HepG2 (cell line): ENCODE data around the gene LITAFD. TPM values are rescaled to one million over a fixed set of nuclear protein-coding genes. Genes with fewer than 3 reads are reported as not detected.
A peak's percentile ranks its signal among the peaks of the same experiment; 100 is the strongest.

ENCODE experiments used
- HBP1 ChIP-seq: IDR thresholded peaks from 2 replicates; pipeline ENCODE4 v1.6.1; 2016; ENCODE audit warnings: low read depth, control low read depth
- IRF2 ChIP-seq: IDR thresholded peaks from 2 replicates; pipeline ENCODE4 v1.6.1; 2018; ENCODE audit warnings: missing genetic modification reagents, missing compliant biosample characterization
- JUNB ChIP-seq: sonication (generic); formaldehyde crosslinking; IDR thresholded peaks from 2 replicates; pipeline ENCODE4 v1.8.0; 2022; ENCODE audit warnings: missing genetic modification reagents, mild to moderate bottlenecking, borderline replicate concordance
- MYC ChIP-seq: sonication (generic); formaldehyde crosslinking; IDR thresholded peaks from 2 replicates; pipeline ENCODE4 v1.9.0; 2021; ENCODE audit warnings: missing genetic modification reagents, borderline replicate concordance
- NCOA1 ChIP-seq: sonication (generic); formaldehyde crosslinking; IDR thresholded peaks from 2 replicates; pipeline ENCODE4 v1.9.0; 2021; ENCODE audit warnings: missing genetic modification reagents
- NR2C2 ChIP-seq: sonication (generic); formaldehyde crosslinking; IDR thresholded peaks from 2 replicates; pipeline ENCODE4 v1.4.0; 2020; ENCODE audit warnings: missing genetic modification reagents, mild to moderate bottlenecking, moderate library complexity, borderline replicate concordance
- PAX8 ChIP-seq: sonication (generic); formaldehyde crosslinking; IDR thresholded peaks from 2 replicates; pipeline ENCODE4 v1.8.0; 2022; ENCODE audit warnings: mild to moderate bottlenecking, missing genetic modification reagents, borderline replicate concordance
- PHF20 ChIP-seq: sonication (generic); formaldehyde crosslinking; IDR thresholded peaks from 2 replicates; pipeline ENCODE4 v1.5.0; 2020; ENCODE audit warnings: mild to moderate bottlenecking, missing genetic modification reagents
- SAFB2 ChIP-seq: sonication (generic); formaldehyde crosslinking; IDR thresholded peaks from 2 replicates; pipeline ENCODE4 v1.5.1; 2020; ENCODE audit warnings: missing genetic modification reagents, low read depth, mild to moderate bottlenecking, borderline replicate concordance
- SNRNP70 ChIP-seq: fragments of 200-400 bp; formaldehyde crosslinking; IDR thresholded peaks from 2 replicates; pipeline ENCODE4 v1.6.1; 2017; ENCODE audit warnings: mild to moderate bottlenecking, low read depth, low read length, moderate library complexity
- ZFP62 ChIP-seq: sonication (generic); formaldehyde crosslinking; IDR thresholded peaks from 2 replicates; pipeline ENCODE4 v1.4.0; 2020; ENCODE audit warnings: missing genetic modification reagents
- ZNF367 ChIP-seq: sonication (generic); formaldehyde crosslinking; IDR thresholded peaks from 2 replicates; pipeline ENCODE4 v1.4.0; 2020; ENCODE audit warnings: missing genetic modification reagents, borderline replicate concordance
- ZNF616 ChIP-seq: sonication (generic); formaldehyde crosslinking; IDR thresholded peaks from 2 replicates; pipeline ENCODE4 v1.5.0; 2020; ENCODE audit warnings: low read depth, mild to moderate bottlenecking, missing genetic modification reagents
- ZNF766 ChIP-seq: sonication (generic); formaldehyde crosslinking; IDR thresholded peaks from 2 replicates; pipeline ENCODE4 v1.5.0; 2020; ENCODE audit warnings: missing genetic modification reagents, borderline replicate concordance
- ZNF83 ChIP-seq: sonication (generic); formaldehyde crosslinking; IDR thresholded peaks from 2 replicates; pipeline ENCODE4 v1.4.0; 2020; ENCODE audit warnings: missing genetic modification reagents, mild to moderate bottlenecking, borderline replicate concordance
- polyA plus RNA-seq, 8 experiments: library from polyadenylated mRNA; depleted of rRNA in 3 of 8; stranded (reverse) in 7 of 8; unstranded in 1 of 8; fragments of >200 nt; fragmentation: Illumina TruSeq in 4 of 8; extraction: Trizol in 4 of 8; gene quantifications; 2 replicates each; pipeline versions ENCODE4 v1.2.1 to v1.2.3, GENCODE V29; 2011 to 2016; ENCODE audit warnings: low read depth in 4 of 8, missing spikeins in 1 of 8, mixed read lengths in 1 of 8; ENCODE audit not compliant: insufficient read depth in 1 of 8
- total RNA-seq, 5 experiments: library from RNA; depleted of rRNA; stranded (reverse); fragments of >200 nt; fragmentation: Illumina TruSeq; extraction: Trizol; gene quantifications; 2 replicates each; pipeline ENCODE4 v1.2.3, GENCODE V29; 2016; ENCODE audit warnings: low read depth in 1 of 5
- TF ChIP-seq, protein P1 (sequence below): sonication (generic); formaldehyde crosslinking; IDR thresholded peaks from 2 replicates; pipeline ENCODE4 v1.5.0; 2020; ENCODE audit warnings: mild to moderate bottlenecking, missing genetic modification reagents
- TF ChIP-seq, protein P2 (sequence below): sonication (generic); formaldehyde crosslinking; IDR thresholded peaks from 2 replicates; pipeline ENCODE4 v1.9.0; 2021; ENCODE audit warnings: missing genetic modification reagents, borderline replicate concordance
- TF ChIP-seq, protein P3 (sequence below): sonication (generic); formaldehyde crosslinking; IDR thresholded peaks from 2 replicates; pipeline ENCODE4 v1.8.1; 2022; ENCODE audit warnings: low read depth, mild to moderate bottlenecking, missing genetic modification reagents

The LITAFD gene
- total and polyA plus RNA-seq, 2 of the 13 experiments (the other 11 are each of a cell fraction or from before 2014, with no cell fraction given): not detected

DNA sequence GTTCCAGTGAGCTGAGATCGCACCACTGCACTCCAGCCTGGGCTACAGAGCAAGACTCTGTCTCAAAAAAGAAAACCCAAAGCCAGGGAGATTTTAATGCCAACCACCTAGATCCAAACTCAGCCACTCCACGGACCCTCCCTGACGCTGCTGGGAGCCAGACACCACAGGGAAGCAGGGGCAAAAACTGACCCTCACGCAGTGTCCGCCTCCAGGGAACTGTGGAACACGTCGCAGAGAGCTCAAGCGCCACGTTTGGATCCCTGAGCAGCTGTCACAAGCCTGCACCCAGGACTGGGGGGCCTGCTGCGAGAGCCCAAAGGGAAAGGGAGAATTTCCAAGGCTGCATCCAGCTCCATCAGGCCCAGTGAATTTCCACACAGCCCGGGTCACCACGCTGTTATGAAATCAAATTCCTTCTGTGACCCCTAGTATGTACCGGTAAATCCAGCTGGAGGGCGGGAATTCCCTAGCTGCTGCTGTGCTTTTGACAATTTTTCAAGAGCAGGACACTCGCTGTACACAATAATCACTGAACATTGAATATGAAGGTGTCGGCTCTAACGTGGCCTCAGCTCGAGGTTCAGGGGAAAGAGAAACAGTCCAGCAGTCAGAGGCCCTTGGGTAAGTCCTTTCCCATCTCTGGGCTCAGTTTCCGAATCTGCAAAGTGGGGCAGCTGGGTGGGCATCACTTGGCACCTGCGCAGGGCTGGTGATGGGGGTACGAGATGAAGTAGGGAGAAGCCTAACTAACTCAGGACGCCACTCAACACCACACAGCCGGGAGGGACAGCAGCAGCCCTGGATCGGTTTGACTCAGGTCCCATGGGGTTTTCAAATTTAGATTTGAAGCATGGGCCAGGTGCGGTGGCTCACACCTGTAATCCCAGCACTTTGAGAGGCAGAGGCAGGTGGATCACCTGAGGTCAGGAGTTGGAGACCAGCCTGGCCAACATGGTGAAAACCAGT is 22.0 kb upstream of the LITAFD start (continued):
- TF ChIP-seq, protein P1, sequence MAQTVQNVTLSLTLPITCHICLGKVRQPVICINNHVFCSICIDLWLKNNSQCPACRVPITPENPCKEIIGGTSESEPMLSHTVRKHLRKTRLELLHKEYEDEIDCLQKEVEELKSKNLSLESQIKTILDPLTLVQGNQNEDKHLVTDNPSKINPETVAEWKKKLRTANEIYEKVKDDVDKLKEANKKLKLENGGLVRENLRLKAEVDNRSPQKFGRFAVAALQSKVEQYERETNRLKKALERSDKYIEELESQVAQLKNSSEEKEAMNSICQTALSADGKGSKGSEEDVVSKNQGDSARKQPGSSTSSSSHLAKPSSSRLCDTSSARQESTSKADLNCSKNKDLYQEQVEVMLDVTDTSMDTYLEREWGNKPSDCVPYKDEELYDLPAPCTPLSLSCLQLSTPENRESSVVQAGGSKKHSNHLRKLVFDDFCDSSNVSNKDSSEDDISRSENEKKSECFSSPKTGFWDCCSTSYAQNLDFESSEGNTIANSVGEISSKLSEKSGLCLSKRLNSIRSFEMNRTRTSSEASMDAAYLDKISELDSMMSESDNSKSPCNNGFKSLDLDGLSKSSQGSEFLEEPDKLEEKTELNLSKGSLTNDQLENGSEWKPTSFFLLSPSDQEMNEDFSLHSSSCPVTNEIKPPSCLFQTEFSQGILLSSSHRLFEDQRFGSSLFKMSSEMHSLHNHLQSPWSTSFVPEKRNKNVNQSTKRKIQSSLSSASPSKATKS: no peak
- peak; percentile 87 for TF ChIP-seq NR2C2 (CRISPR knock-in tag)
- TF ChIP-seq ZNF367 (CRISPR knock-in tag): no peak
- TF ChIP-seq PAX8: no peak
- no peak for TF ChIP-seq PHF20 (CRISPR knock-in tag)
- TF ChIP-seq ZNF616: no peak
- TF ChIP-seq, protein P2, sequence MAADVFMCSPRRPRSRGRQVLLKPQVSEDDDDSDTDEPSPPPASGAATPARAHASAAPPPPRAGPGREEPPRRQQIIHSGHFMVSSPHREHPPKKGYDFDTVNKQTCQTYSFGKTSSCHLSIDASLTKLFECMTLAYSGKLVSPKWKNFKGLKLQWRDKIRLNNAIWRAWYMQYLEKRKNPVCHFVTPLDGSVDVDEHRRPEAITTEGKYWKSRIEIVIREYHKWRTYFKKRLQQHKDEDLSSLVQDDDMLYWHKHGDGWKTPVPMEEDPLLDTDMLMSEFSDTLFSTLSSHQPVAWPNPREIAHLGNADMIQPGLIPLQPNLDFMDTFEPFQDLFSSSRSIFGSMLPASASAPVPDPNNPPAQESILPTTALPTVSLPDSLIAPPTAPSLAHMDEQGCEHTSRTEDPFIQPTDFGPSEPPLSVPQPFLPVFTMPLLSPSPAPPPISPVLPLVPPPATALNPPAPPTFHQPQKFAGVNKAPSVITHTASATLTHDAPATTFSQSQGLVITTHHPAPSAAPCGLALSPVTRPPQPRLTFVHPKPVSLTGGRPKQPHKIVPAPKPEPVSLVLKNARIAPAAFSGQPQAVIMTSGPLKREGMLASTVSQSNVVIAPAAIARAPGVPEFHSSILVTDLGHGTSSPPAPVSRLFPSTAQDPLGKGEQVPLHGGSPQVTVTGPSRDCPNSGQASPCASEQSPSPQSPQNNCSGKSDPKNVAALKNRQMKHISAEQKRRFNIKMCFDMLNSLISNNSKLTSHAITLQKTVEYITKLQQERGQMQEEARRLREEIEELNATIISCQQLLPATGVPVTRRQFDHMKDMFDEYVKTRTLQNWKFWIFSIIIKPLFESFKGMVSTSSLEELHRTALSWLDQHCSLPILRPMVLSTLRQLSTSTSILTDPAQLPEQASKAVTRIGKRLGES (CRISPR knock-in tag): no peak
- TF ChIP-seq JUNB (CRISPR knock-in tag): no peak
- TF ChIP-seq NCOA1 (CRISPR knock-in tag): peak; percentile 87; the same call in 1 of the 2 replicates
- TF ChIP-seq, protein P3, sequence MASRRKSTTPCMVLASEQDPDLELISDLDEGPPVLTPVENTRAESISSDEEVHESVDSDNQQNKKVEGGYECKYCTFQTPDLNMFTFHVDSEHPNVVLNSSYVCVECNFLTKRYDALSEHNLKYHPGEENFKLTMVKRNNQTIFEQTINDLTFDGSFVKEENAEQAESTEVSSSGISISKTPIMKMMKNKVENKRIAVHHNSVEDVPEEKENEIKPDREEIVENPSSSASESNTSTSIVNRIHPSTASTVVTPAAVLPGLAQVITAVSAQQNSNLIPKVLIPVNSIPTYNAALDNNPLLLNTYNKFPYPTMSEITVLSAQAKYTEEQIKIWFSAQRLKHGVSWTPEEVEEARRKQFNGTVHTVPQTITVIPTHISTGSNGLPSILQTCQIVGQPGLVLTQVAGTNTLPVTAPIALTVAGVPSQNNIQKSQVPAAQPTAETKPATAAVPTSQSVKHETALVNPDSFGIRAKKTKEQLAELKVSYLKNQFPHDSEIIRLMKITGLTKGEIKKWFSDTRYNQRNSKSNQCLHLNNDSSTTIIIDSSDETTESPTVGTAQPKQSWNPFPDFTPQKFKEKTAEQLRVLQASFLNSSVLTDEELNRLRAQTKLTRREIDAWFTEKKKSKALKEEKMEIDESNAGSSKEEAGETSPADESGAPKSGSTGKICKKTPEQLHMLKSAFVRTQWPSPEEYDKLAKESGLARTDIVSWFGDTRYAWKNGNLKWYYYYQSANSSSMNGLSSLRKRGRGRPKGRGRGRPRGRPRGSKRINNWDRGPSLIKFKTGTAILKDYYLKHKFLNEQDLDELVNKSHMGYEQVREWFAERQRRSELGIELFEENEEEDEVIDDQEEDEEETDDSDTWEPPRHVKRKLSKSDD (CRISPR knock-in tag): peak; percentile 67
- TF ChIP-seq ZFP62 (CRISPR knock-in tag): no peak
- no peak for TF ChIP-seq SNRNP70
- peak; percentile 25; the same call in 1 of the 2 replicates for TF ChIP-seq MYC (CRISPR knock-in tag)
- TF ChIP-seq ZNF766 (CRISPR knock-in tag): no peak
- TF ChIP-seq IRF2 (CRISPR knock-in tag): peak; percentile 83
- TF ChIP-seq HBP1 (CRISPR knock-in tag): peak; percentile 91
- TF ChIP-seq ZNF83 (CRISPR knock-in tag): peak; percentile 45; the same call in 1 of the 2 replicates
- peak; percentile 91 for TF ChIP-seq SAFB2 (CRISPR knock-in tag)
